Upper lobe of left lung (tissue), 6 donors: Measurements from ENCODE around the gene ARHGEF4. TPM values are rescaled to one million over a fixed set of nuclear protein-coding genes. Genes with fewer than 3 reads are reported as not detected.

Source experiments
- ATAC-seq, 2 donors: fragments of 200-7000 bp; cut with Tn5 transposase; one replicate each; pipeline ENCODE4 v1.9.1; 2022; ENCODE audit warnings: mild to moderate bottlenecking in 2 of 2, moderate library complexity in 2 of 2; ENCODE audit not compliant: low FRiP score in 2 of 2
- DNase-seq, 2 donors: peaks; one replicate each; pipeline ENCODE4 v3.0.0-alpha.2; 2019 to 2020
- H3K27ac ChIP-seq, 4 donors: fragments of 200-600 bp; sonication (generic); one replicate each; pipeline ENCODE4 v1.5.1; 2016 to 2019
- H3K27me3 ChIP-seq, 4 donors: fragments of 200-600 bp; sonication (generic); one replicate each; pipeline ENCODE4 v1.5.1; 2017 to 2019
- H3K36me3 ChIP-seq, 4 donors: fragments of 200-600 bp; sonication (generic); one replicate each; pipeline ENCODE4 v1.5.1; 2016 to 2019
- H3K4me1 ChIP-seq, 4 donors: fragments of 200-600 bp; sonication (generic); one replicate each; pipeline ENCODE4 v1.5.1; 2018 to 2019
- H3K4me3 ChIP-seq, 4 donors: fragments of 200-600 bp; sonication (generic); one replicate each; pipeline ENCODE4 v1.5.1; 2017 to 2019; ENCODE audit warnings: mild to moderate bottlenecking in 2 of 4, moderate library complexity in 1 of 4
- H3K9me3 ChIP-seq, 4 donors: fragments of 200-600 bp; sonication (generic); one replicate each; pipeline ENCODE4 v1.5.1; 2018 to 2019
- CTCF ChIP-seq, 6 experiments: fragments of 450-650 bp in 4 of 6; fragments of 200-600 bp in 2 of 6; sonication (generic) in 2 of 6; IDR thresholded peaks; one replicate each; pipeline ENCODE4 v1.5.1; 2016 to 2019; ENCODE audit warnings: antibody characterized with exemption in 6 of 6
- EP300 ChIP-seq, 4 donors: sonication (generic); formaldehyde crosslinking; IDR thresholded peaks; one replicate each; pipeline ENCODE4 v1.5.1; 2017; ENCODE audit warnings: antibody characterized with exemption in 4 of 4, control low read depth in 2 of 4
- POLR2A ChIP-seq, 4 donors: fragments of 450-650 bp; IDR thresholded peaks; one replicate each; pipeline ENCODE4 v1.5.1; 2016 to 2017; ENCODE audit warnings: antibody characterized with exemption in 4 of 4, mild to moderate bottlenecking in 2 of 4
- POLR2AphosphoS5 ChIP-seq, 2 donors: sonication (generic); formaldehyde crosslinking; IDR thresholded peaks; one replicate each; pipeline ENCODE4 v1.5.1; 2017; ENCODE audit warnings: antibody characterized with exemption in 2 of 2
- WGBS, 2 donors: methylation state at CpG; one replicate each; pipeline ENCODE4 v1.1.5; 2017 to 2018; 5-methylcytosine and 5-hydroxymethylcytosine counted together
- total RNA-seq, 6 donors: library from RNA; depleted of rRNA in 4 of 6; stranded (reverse); fragments of >200 nt in 4 of 6; gene quantifications; one replicate each; pipeline versions ENCODE4 v1.1.0 to v1.2.1, GENCODE V29; 2016 to 2021
- donor health status: DM: no; HTN: no; CAD: no; lungs with moderate emphysema.
- donor health status: DM: no; HTN: yes; CAD: no; lungs with severe emphysema.

The ARHGEF4 gene
- total RNA-seq, 6 donors from 2014 or later, result 10.1 to 101 (median 22.5) TPM

- Histone ChIP-seq H3K4me3 (no peak overlapping the region), H3K36me3 (no peaks in the 10 kb centered on the region), H3K27me3 (no peaks in the 10 kb centered on the region), H3K9me3 (no peaks in the 10 kb centered on the region), H3K4me1 (no peaks in the 10 kb centered on the region), H3K27ac (no peak overlapping the region)
- WGBS, 2 donors, result 68 to 75% methylated on average over 3 of the region's 3 CpGs
- TF ChIP-seq POLR2A (IDR thresholded peaks at IDR 0.05) (no peak), CTCF (IDR thresholded peaks at IDR 0.05) (no peak), EP300 (IDR thresholded peaks at IDR 0.05) (no peak), POLR2AphosphoS5 (IDR thresholded peaks at IDR 0.05) (no peak)
- peak in 1 of 2 donors; percentile 12 for DNase-seq
- no peak for ATAC-seq
Measured at GRCh38 chr2:130878316-130878715, 41.6 kb downstream of the ARHGEF4 start.

GRCh38 chr2:130878933-130879332, 42.2 kb downstream of the ARHGEF4 start:
- H3K4me1 ChIP-seq, result no peaks in the 10 kb centered on the region
- WGBS, 2 donors, result 79 to 89% methylated on average over 2 of the region's 2 CpGs
- ATAC-seq, result no peak
- H3K4me3 ChIP-seq, result no peak overlapping the region
- DNase-seq, result peak in 1 of 2 donors; percentile 5
- H3K27ac ChIP-seq, result no peak overlapping the region
- TF ChIP-seq POLR2AphosphoS5 (IDR thresholded peaks at IDR 0.05) (no peak), POLR2A (IDR thresholded peaks at IDR 0.05) (no peak), EP300 (IDR thresholded peaks at IDR 0.05) (no peak), CTCF (IDR thresholded peaks at IDR 0.05) (no peak)
- no peaks in the 10 kb centered on the region for H3K9me3 ChIP-seq
- H3K36me3 ChIP-seq, result no peaks in the 10 kb centered on the region
- H3K27me3 ChIP-seq, result no peaks in the 10 kb centered on the region

- H3K4me1 ChIP-seq, result no peaks in the 10 kb centered on the region
- no peaks in the 10 kb centered on the region for H3K36me3 ChIP-seq
- TF ChIP-seq POLR2AphosphoS5 (IDR thresholded peaks at IDR 0.05) (no peak), CTCF (IDR thresholded peaks at IDR 0.05) (no peak), EP300 (IDR thresholded peaks at IDR 0.05) (no peak), POLR2A (IDR thresholded peaks at IDR 0.05) (no peak)
- WGBS, 2 donors, result 68 to 73% methylated on average over 6 of the region's 6 CpGs
- no peak overlapping the region for H3K4me3 ChIP-seq
- ATAC-seq, result no peak
- no peak overlapping the region for H3K27ac ChIP-seq
- no peak for DNase-seq
- no peaks in the 10 kb centered on the region for H3K27me3 ChIP-seq
- H3K9me3 ChIP-seq, result no peaks in the 10 kb centered on the region
Measured at GRCh38 chr2:130882111-130882690, 45.5 kb downstream of the ARHGEF4 start.

- ATAC-seq, result no peak
- 77 to 82% methylated on average over 6 of the region's 6 CpGs for WGBS, 2 donors
Measured at GRCh38 chr2:130882991-130883390, 46.3 kb downstream of the ARHGEF4 start.

More at GRCh38 chr2:130882991-130883390, 46.3 kb downstream of the ARHGEF4 start:
- no peak for DNase-seq
- no peaks in the 10 kb centered on the region for H3K9me3 ChIP-seq
- no peaks in the 10 kb centered on the region for H3K4me1 ChIP-seq
- H3K27me3 ChIP-seq, result no peaks in the 10 kb centered on the region
- TF ChIP-seq POLR2A (IDR thresholded peaks at IDR 0.05) (no peak), CTCF (IDR thresholded peaks at IDR 0.05) (no peak), POLR2AphosphoS5 (IDR thresholded peaks at IDR 0.05) (no peak), EP300 (IDR thresholded peaks at IDR 0.05) (no peak)
- H3K4me3 ChIP-seq, result no peak overlapping the region
- no peak overlapping the region for H3K27ac ChIP-seq
- H3K36me3 ChIP-seq, result no peaks in the 10 kb centered on the region
